Endothelial cell of umbilical vein (primary cell): ENCODE data around the gene LRRC37A3. TPM values are rescaled to one million over a fixed set of nuclear protein-coding genes. Genes with fewer than 3 reads are reported as not detected.

Experiments
- BruUV-seq: library from RNA; stranded (reverse); fragments of 400-500 nt; replicated peaks from 2 replicates; lab custom pipeline; 2021; lab: Mats Ljungman, UMichigan
- CTCF ChIA-PET: fragments of 300-600, 350-600 bp; sonication (Branson Sonifier 250); formaldehyde crosslinking; loops from one replicate; lab custom pipeline; 2021; ENCODE audit warnings: antibody characterized with exemption, inconsistent platforms; lab: Charles Lee
- POLR2A ChIA-PET: fragments of 300-600, 350-600 bp; sonication (Branson Sonifier 250); formaldehyde crosslinking; loops from one replicate; lab custom pipeline; 2021; ENCODE audit warnings: antibody characterized with exemption, inconsistent platforms; lab: Charles Lee
- DNase-seq: peaks from one replicate; pipeline ENCODE4 v3.0.0-alpha.2; 2011; ENCODE audit warnings: low read depth, low spot score
- FAIRE-seq: peaks from 2 replicates; lab custom pipeline; 2011; peaks lifted over from hg19 to GRCh38; lab: Jason Lieb, UNC
- H2AFZ ChIP-seq: 2 replicates; pipeline ENCODE4 v1.6.0; 2012; ENCODE audit warnings: low read depth, low read length, control low read depth, inconsistent platforms
- H3K27ac ChIP-seq: 2 replicates; pipeline ENCODE4 v1.5.1; 2011; ENCODE audit warnings: low read depth, mild to moderate bottlenecking, control low read depth, low read length, moderate library complexity; ENCODE audit not compliant: insufficient read depth
- H3K27me3 ChIP-seq, 2 experiments: 2 replicates each; pipeline versions ENCODE4 v1.6.0 to v1.6.1; 2011; ENCODE audit warnings: low read length in 2 of 2, mixed read lengths in 1 of 2; ENCODE audit not compliant: control insufficient read depth in 2 of 2, insufficient read depth in 2 of 2
- H3K36me3 ChIP-seq, 2 experiments: 2 replicates in 1 of 2; 3 replicates in 1 of 2; pipeline ENCODE4 v1.5.1; 2011; ENCODE audit warnings: low read length in 2 of 2, mild to moderate bottlenecking in 1 of 2, moderate library complexity in 1 of 2; ENCODE audit not compliant: control insufficient read depth in 2 of 2, insufficient read depth in 2 of 2; ENCODE audit errors: extremely low read depth in 1 of 2
- H3K4me1 ChIP-seq: 3 replicates; pipeline ENCODE4 v1.5.1; 2011; ENCODE audit warnings: mild to moderate bottlenecking, low read length; ENCODE audit not compliant: control insufficient read depth, insufficient read depth; ENCODE audit errors: extremely low read depth
- H3K4me2 ChIP-seq: 2 replicates; pipeline ENCODE4 v1.6.1; 2011; ENCODE audit warnings: low read length, control low read depth, mixed read lengths; ENCODE audit not compliant: insufficient read depth
- H3K4me3 ChIP-seq, 3 experiments: fragments of 200-600 bp in 1 of 3; sonication (generic), shearing (Covaris generic) in 1 of 3; replicated peaks in 1 of 3; 2 replicates each; pipeline ENCODE4 v1.5.1; 2011 to 2016; ENCODE audit warnings: control low read depth in 3 of 3, low read length in 3 of 3, mild to moderate bottlenecking in 2 of 3, inconsistent platforms in 1 of 3, low read depth in 1 of 3, moderate library complexity in 1 of 3; ENCODE audit not compliant: insufficient read depth in 1 of 3
- H3K79me2 ChIP-seq: 2 replicates; pipeline ENCODE4 v1.6.0; 2012; ENCODE audit warnings: low read length, inconsistent platforms; ENCODE audit not compliant: control insufficient read depth, insufficient read depth
- H3K9ac ChIP-seq: replicated peaks from 2 replicates; pipeline ENCODE3; 2011; ENCODE audit warnings: low read length, control low read depth; ENCODE audit not compliant: insufficient read depth; ENCODE audit errors: extremely low read depth
- H3K9me1 ChIP-seq: replicated peaks from 3 replicates; pipeline ENCODE4 v1.6.0; 2011; ENCODE audit warnings: mild to moderate bottlenecking, low read length; ENCODE audit not compliant: control insufficient read depth, insufficient read depth; ENCODE audit errors: extremely low read depth
- H3K9me3 ChIP-seq: replicated peaks from 2 replicates; pipeline ENCODE4 v1.5.1; 2012; ENCODE audit warnings: low read length, inconsistent platforms; ENCODE audit not compliant: control insufficient read depth, insufficient read depth
- H4K20me1 ChIP-seq: replicated peaks from 2 replicates; pipeline ENCODE3; 2011; ENCODE audit warnings: mild to moderate bottlenecking, low read length; ENCODE audit not compliant: control insufficient read depth, insufficient read depth; ENCODE audit errors: extremely low read depth
- CTCF ChIP-seq, 2 donors: IDR thresholded peaks; 1 replicate in 1 of 2; 2 replicates in 1 of 2; pipeline ENCODE4 v1.5.1; 2011; ENCODE audit warnings: low read length in 2 of 2, mild to moderate bottlenecking in 2 of 2, moderate library complexity in 2 of 2, control low read depth in 1 of 2, inconsistent platforms in 1 of 2, low read depth in 1 of 2; ENCODE audit not compliant: insufficient read depth in 1 of 2; ENCODE audit errors: extremely low read depth in 1 of 2
- EZH2 ChIP-seq: IDR thresholded peaks from 2 replicates; pipeline ENCODE4 v1.6.1; 2012; ENCODE audit warnings: borderline replicate concordance, low read depth, mild to moderate bottlenecking, moderate library complexity, low read length, inconsistent platforms; ENCODE audit not compliant: severe bottlenecking
- FOS ChIP-seq: IDR thresholded peaks from 2 replicates; pipeline ENCODE4 v1.6.1; 2011; ENCODE audit warnings: mild to moderate bottlenecking, low read length, moderate library complexity, borderline replicate concordance; ENCODE audit not compliant: insufficient read depth
- GATA2 ChIP-seq: IDR thresholded peaks from 2 replicates; pipeline ENCODE4 v1.7.0; 2011; ENCODE audit warnings: low read depth, mild to moderate bottlenecking, moderate library complexity, mixed read lengths, low read length; ENCODE audit not compliant: insufficient read length, insufficient read depth
- JUN ChIP-seq: IDR thresholded peaks from 2 replicates; pipeline ENCODE4 v1.6.1; 2011; ENCODE audit warnings: borderline replicate concordance, low read depth; ENCODE audit not compliant: insufficient read length, insufficient read depth
- MYC ChIP-seq: IDR thresholded peaks from one replicate; pipeline ENCODE4 v1.6.1; 2011; ENCODE audit warnings: mild to moderate bottlenecking, low read depth, low read length
- POLR2A ChIP-seq: IDR thresholded peaks from 2 replicates; pipeline ENCODE4 v1.6.1; 2012; ENCODE audit warnings: low read depth, mild to moderate bottlenecking, control low read depth, low read length
- POLR2AphosphoS5 ChIP-seq: IDR thresholded peaks from 2 replicates; pipeline ENCODE4 v1.6.1; 2012; ENCODE audit warnings: low read depth, mild to moderate bottlenecking, control low read depth, low read length, moderate library complexity; ENCODE audit not compliant: insufficient read depth
- dilution Hi-C: fragments of 300-500 bp; cut with MboI; formaldehyde crosslinking; loops from one replicate; pipeline ENCODE4 v1.15.0; 2019; ENCODE audit warnings: low sequenced_read_pairs; ENCODE audit not compliant: extremely low pct_ligation_motif_present
- intact Hi-C: fragments of 100-400 bp; cut with micrococcal nuclease; formaldehyde crosslinking; loops from one replicate; pipeline ENCODE4 v1.10.0; 2022
- polyA plus RNA-seq, 4 experiments: library from polyadenylated mRNA; depleted of rRNA in 3 of 4; stranded (reverse) in 3 of 4; unstranded in 1 of 4; fragments of >200 nt; gene quantifications; 2 replicates each; pipeline versions ENCODE4 v1.2.1 to v1.2.3, GENCODE V29; 2011 to 2012; ENCODE audit warnings: missing spikeins in 1 of 4
- total RNA-seq: library from RNA; stranded (reverse); gene quantifications from 2 replicates; pipeline ENCODE4 v1.2.3, GENCODE V29; 2021
- TF ChIP-seq, protein P1 (sequence below): IDR thresholded peaks from 2 replicates; pipeline ENCODE4 v1.6.1; 2011; ENCODE audit not compliant: insufficient read depth, insufficient read length

LRRC37A3 gene
- total and polyA plus RNA-seq, 2 donors (not counting 3 experiments of a cell fraction or from before 2014, with no cell fraction given): 7.1 to 8.6 TPM

- H3K36me3 ChIP-seq: no peaks in the 10 kb centered on the region
- no peak overlapping the region for H3K9ac ChIP-seq
- intact Hi-C loops: no loop called here
- H3K9me3 ChIP-seq: no peaks in the 10 kb centered on the region
- no peaks in the 10 kb centered on the region for H3K79me2 ChIP-seq
- POLR2A ChIA-PET: no interaction called here
- H4K20me1 ChIP-seq: no peaks in the 10 kb centered on the region
- DNase-seq (no peak), FAIRE-seq (no peak)
- no TSS peak for BruUV-seq
- H3K9me1 ChIP-seq: peaks cover 2% of the 10 kb centered on the region
- no peaks in the 10 kb centered on the region for H3K27me3 ChIP-seq
- H3K4me3 ChIP-seq: no peak overlapping the region
- no peak overlapping the region for H3K4me2 ChIP-seq
- dilution Hi-C loops: no loop called here
- no peak overlapping the region for H2AFZ ChIP-seq
- no peaks in the 10 kb centered on the region for H3K4me1 ChIP-seq
- H3K27ac ChIP-seq: no peak overlapping the region
- TF ChIP-seq MYC (no peak), GATA2 (no peak), POLR2AphosphoS5 (no peak), POLR2A (no peak), CTCF (IDR thresholded peaks at IDR 0.05; ENCODE audit: extremely low read depth in 1 of 2, insufficient read depth in 1 of 2, low read depth in 1 of 2, low read length in 2 of 2) (no peak), EZH2 (no peak), JUN (no peak), FOS (no peak)
- TF ChIP-seq, protein P1, sequence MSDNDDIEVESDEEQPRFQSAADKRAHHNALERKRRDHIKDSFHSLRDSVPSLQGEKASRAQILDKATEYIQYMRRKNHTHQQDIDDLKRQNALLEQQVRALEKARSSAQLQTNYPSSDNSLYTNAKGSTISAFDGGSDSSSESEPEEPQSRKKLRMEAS: no peak
- CTCF ChIA-PET: interaction anchor here (1.1 to 1.7 kb wide), 4 partner anchors 9 to 165 kb away, joined by 4 to 6 read pairs (median 5); partner anchors contain the start of gene LRRC37A3
Measured at GRCh38 chr17:64941761-64942160, 22.5 kb upstream of the LRRC37A3 start.
